GM12872 (cell line): ENCODE results near the gene FAM222A.

Experiments used
- CTCF ChIP-seq: IDR thresholded peaks from 3 replicates; pipeline ENCODE4 v1.5.1; 2011; ENCODE audit warnings: low read depth, mild to moderate bottlenecking, low read length, moderate library complexity; ENCODE audit not compliant: insufficient read depth

Gene FAM222A

DNA sequence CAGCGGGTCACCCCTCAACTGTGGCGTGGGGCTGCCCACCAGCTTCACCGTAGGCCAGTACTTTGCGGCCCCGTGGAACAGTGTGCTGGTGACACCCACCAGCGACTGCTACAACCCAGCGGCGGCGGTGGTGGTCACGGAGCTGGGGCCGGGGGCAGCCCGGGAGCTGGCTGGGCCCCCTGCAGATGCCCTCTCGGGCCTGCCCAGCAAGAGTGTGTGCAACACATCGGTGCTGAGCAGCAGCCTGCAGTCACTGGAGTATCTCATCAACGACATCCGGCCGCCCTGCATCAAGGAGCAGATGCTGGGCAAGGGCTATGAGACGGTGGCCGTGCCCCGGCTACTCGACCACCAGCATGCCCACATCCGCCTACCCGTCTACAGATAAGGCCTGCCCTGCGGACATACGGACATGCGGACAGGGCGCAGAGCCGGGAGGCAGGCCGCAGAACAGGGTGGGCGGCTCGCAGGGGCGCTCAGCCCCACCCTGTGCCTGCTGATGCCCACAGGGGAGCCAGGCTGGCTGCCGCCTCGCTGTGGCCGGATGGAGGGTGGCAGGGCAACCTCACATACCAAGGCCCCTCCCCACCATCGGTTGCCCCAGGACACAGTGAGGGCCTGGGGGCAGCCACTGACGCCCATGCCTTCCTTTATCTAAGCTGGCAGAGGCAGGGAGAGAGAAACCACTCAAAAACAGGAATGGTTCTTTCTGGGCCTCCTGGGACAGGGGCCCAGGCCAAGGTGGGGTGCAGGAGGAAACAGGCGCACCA, 55.5 kb downstream of the FAM222A start:
- TF ChIP-seq CTCF = no peak

- no peak for TF ChIP-seq CTCF
These were observed 56.7 kb downstream of the FAM222A start for GRCh38 chr12:109770104-109770860.

DNA sequence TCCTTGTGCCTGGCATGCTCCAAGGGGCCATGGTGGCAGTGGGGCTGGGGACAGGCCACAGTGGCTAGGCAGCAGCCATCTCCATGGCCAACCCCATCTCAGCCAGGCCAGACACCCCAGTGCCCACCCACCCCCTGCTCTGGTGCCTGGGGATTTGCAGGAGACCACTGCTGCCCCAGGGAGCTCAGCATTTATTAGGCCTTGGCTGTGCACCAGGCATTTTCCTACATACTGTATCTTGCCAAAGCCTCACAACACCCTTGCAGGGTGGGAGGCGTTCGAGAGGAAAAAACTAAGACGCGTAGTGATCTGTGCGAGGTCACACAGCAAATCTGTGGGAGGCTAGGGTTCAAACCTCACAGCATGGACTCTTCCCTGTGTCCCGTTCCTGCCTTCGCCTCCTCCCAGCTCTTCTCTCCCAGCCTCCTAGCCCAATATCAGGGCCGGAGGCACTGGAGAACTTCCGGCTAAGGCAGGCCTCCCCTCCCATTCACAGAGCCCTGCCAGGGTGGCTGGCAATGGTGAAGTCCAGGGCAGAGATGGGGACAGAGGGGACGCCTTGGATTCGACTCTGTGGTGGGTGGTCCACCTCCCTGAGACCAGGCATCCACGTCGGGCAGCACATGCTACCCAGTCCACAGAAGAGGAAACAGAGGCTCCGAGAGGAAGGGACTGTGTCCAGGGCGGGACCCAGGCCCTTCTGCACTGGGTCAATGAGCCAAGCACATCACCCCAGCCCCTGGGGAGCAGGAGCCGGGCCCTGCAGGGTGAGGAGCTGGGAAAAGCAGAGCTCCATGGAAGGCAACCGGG, 57.4 kb downstream of the FAM222A start:
- no peak for TF ChIP-seq CTCF

- no peak for TF ChIP-seq CTCF
These were observed 58.4 kb downstream of the FAM222A start for GRCh38 chr12:109771746-109772621.

DNA sequence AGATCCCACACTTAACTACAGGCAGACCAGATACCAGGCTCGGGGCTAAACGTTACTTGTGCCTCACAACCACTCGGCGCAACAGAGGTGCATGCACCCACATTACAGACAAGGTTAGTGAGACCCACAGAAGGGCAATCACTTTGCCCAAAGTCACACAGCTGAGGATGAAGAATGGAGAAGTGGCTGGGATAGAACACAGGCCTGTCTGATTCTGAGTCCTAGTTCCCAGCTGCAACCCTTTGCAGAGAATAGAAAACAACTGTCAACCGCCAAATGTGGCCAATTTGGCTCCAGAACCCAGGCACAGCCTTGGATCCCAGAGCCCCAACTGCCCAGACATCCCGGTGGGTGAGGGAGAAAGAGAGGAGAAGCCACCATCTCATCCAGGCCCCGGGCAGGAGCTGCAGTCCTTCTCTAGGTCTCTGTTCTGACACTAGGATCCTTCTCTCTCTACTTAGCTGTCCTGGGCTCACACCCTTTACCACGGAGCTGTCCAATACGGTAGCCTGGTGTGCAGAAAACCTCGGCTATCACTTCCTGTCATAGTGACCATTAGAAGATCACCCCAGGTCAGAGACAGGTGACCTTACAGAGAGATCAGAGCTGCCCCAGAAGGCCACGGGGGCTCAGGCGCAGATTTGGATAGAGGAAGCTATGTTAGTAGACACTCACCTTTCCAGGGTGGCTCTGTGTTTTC, 59.1 kb downstream of the FAM222A start:
- TF ChIP-seq CTCF = no peak

DNA sequence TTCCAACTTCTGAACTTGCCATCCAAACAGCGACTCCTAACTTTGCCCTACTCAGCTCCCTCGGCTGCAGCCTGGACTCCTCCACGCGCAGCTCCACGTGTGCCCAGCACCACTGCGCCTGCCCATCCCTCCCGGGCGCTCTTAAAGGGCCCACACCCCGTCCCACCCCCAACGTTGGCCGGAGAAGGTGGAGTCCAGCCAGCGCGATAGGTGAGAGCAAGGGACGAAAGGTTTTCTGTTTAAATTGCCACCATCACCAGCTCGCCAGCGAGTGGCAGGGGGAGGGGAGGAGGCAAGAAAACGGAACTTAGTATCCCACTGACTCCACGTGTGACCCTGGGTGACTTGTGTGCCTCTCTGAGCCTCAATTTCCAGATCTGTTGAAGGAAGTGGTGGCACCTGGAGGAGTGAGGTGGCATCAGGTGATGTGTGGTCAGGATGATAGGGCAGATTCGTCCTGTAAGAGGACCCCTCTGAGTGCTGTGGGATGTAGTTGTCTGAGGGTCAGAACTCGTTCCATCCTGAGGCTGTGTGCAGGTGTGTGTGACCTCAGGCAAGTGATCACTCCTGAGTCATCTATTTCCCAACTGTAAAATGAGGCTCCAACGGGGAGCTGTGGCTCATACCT, 59.9 kb downstream of the FAM222A start:
- TF ChIP-seq CTCF = no peak
